Liver (tissue), 9 donors: ENCODE data around the gene FGD2. TPM values are rescaled to one million over a fixed set of nuclear protein-coding genes. Genes with fewer than 3 reads are reported as not detected.

Experiments used
- DNase-seq: peaks from one replicate; pipeline ENCODE4 v3.0.0-alpha.2; 2017; ENCODE audit warnings: low spot score
- H3K27ac ChIP-seq, 2 donors: one replicate each; pipeline ENCODE4 v1.7.0; 2013; ENCODE audit warnings: inconsistent platforms in 2 of 2, low read length in 2 of 2, control low read depth in 1 of 2, low read depth in 1 of 2, mild to moderate bottlenecking in 1 of 2
- H3K27me3 ChIP-seq, 4 donors: one replicate each; pipeline versions ENCODE4 v1.6.1 to v1.7.0; 2013; ENCODE audit warnings: low read length in 3 of 4, inconsistent platforms in 1 of 4, mild to moderate bottlenecking in 1 of 4, moderate library complexity in 1 of 4; ENCODE audit not compliant: control insufficient read depth in 4 of 4, insufficient read depth in 4 of 4
- H3K36me3 ChIP-seq, 4 donors: one replicate each; pipeline versions ENCODE4 v1.6.1 to v1.7.0; 2013; ENCODE audit warnings: low read length in 3 of 4, mild to moderate bottlenecking in 3 of 4, low read depth in 1 of 4, moderate library complexity in 1 of 4; ENCODE audit not compliant: control insufficient read depth in 4 of 4, insufficient read depth in 3 of 4
- H3K4me1 ChIP-seq, 4 donors: one replicate each; pipeline versions ENCODE4 v1.6.1 to v1.7.0; 2013; ENCODE audit warnings: low read length in 3 of 4, mild to moderate bottlenecking in 3 of 4, moderate library complexity in 1 of 4; ENCODE audit not compliant: control insufficient read depth in 4 of 4, insufficient read depth in 4 of 4
- H3K4me3 ChIP-seq, 3 donors: one replicate each; pipeline versions ENCODE4 v1.6.1 to v1.7.0; 2013; ENCODE audit warnings: low read length in 3 of 3, control low read depth in 1 of 3, low read depth in 1 of 3, mild to moderate bottlenecking in 1 of 3
- H3K9ac ChIP-seq, 2 donors: one replicate each; pipeline ENCODE4 v1.7.0; 2013; ENCODE audit warnings: low read length in 2 of 2, mild to moderate bottlenecking in 2 of 2, moderate library complexity in 2 of 2, control low read depth in 1 of 2, low read depth in 1 of 2
- H3K9me3 ChIP-seq, 4 donors: one replicate each; pipeline versions ENCODE4 v1.6.1 to v1.7.0; 2013; ENCODE audit warnings: low read length in 3 of 4; ENCODE audit not compliant: control insufficient read depth in 4 of 4
- ATF3 ChIP-seq: IDR thresholded peaks from 2 replicates; pipeline ENCODE4 v1.6.1; 2016; ENCODE audit warnings: antibody characterized with exemption
- CTCF ChIP-seq: fragments of 150-350 bp; IDR thresholded peaks from 2 replicates; pipeline ENCODE4 v1.5.1; 2017; ENCODE audit warnings: improper control_type of control experiment, low read depth, low read length; ENCODE audit not compliant: missing input control
- EGR1 ChIP-seq, 2 donors: IDR thresholded peaks; 2 replicates each; pipeline ENCODE4 v1.6.1; 2016 to 2018; ENCODE audit warnings: antibody characterized with exemption in 2 of 2, low read depth in 2 of 2
- FOXA1 ChIP-seq: IDR thresholded peaks from 2 replicates; pipeline ENCODE4 v1.6.1; 2016; ENCODE audit warnings: antibody characterized with exemption
- FOXA2 ChIP-seq: IDR thresholded peaks from 2 replicates; pipeline ENCODE4 v1.6.1; 2016; ENCODE audit warnings: antibody characterized with exemption
- GABPA ChIP-seq, 2 donors: IDR thresholded peaks in 1 of 2; conservative IDR thresholded peaks in 1 of 2; 2 replicates each; pipeline ENCODE4 v1.6.1; 2016; ENCODE audit warnings: antibody characterized with exemption in 2 of 2, mild to moderate bottlenecking in 1 of 2, moderate library complexity in 1 of 2
- HNF4A ChIP-seq, 2 donors: conservative IDR thresholded peaks; 2 replicates each; pipeline ENCODE4 v1.6.1; 2016; ENCODE audit warnings: antibody characterized with exemption in 2 of 2, mild to moderate bottlenecking in 2 of 2
- HNF4G ChIP-seq: IDR thresholded peaks from 2 replicates; pipeline ENCODE4 v1.6.1; 2016; ENCODE audit warnings: antibody characterized with exemption
- JUND ChIP-seq, 2 donors: IDR thresholded peaks; 2 replicates each; pipeline ENCODE4 v1.6.1; 2016; ENCODE audit warnings: antibody characterized with exemption in 2 of 2
- MAX ChIP-seq: IDR thresholded peaks from 2 replicates; pipeline ENCODE4 v1.6.1; 2016; ENCODE audit warnings: antibody characterized with exemption
- NR2F2 ChIP-seq: IDR thresholded peaks from 2 replicates; pipeline ENCODE4 v1.6.1; 2016; ENCODE audit warnings: antibody characterized with exemption
- RAD21 ChIP-seq, 2 donors: IDR thresholded peaks; 2 replicates each; pipeline ENCODE4 v1.6.1; 2016; ENCODE audit warnings: antibody characterized with exemption in 2 of 2, mild to moderate bottlenecking in 2 of 2
- REST ChIP-seq: IDR thresholded peaks from 2 replicates; pipeline ENCODE4 v1.6.1; 2016; ENCODE audit warnings: antibody characterized with exemption, mild to moderate bottlenecking
- RXRA ChIP-seq, 2 donors: IDR thresholded peaks; 2 replicates each; pipeline ENCODE4 v1.6.1; 2017 to 2018; ENCODE audit warnings: antibody characterized with exemption in 2 of 2, mild to moderate bottlenecking in 1 of 2
- SP1 ChIP-seq: IDR thresholded peaks from 2 replicates; pipeline ENCODE4 v1.6.1; 2018; ENCODE audit warnings: antibody characterized with exemption, mild to moderate bottlenecking
- TAF1 ChIP-seq: conservative IDR thresholded peaks from 2 replicates; pipeline ENCODE4 v1.6.1; 2016; ENCODE audit warnings: antibody characterized with exemption, mild to moderate bottlenecking
- YY1 ChIP-seq: IDR thresholded peaks from 2 replicates; pipeline ENCODE4 v1.6.1; 2016; ENCODE audit warnings: antibody characterized with exemption, mild to moderate bottlenecking
- ZBTB33 ChIP-seq: IDR thresholded peaks from 2 replicates; pipeline ENCODE4 v1.6.1; 2016; ENCODE audit warnings: antibody characterized with exemption
- WGBS: extraction: QIAGEN DNeasy Blood & Tissue Kit; methylation state at CpG from one replicate; pipeline ENCODE4 v1.1.7; 2013; 5-methylcytosine and 5-hydroxymethylcytosine counted together
- polyA plus RNA-seq, 2 donors: library from polyadenylated mRNA; stranded (reverse) in 1 of 2; unstranded in 1 of 2; fragments of 200-250 nt in 1 of 2; fragments of >200 nt in 1 of 2; fragmentation: Nextera tagmentation in 1 of 2; extraction: Ambion mirVana in 1 of 2; gene quantifications; one replicate each; pipeline versions ENCODE4 v1.2.1 to v1.2.3, GENCODE V29; 2013 to 2015
- total RNA-seq, 2 donors: library from RNA; depleted of rRNA; stranded (reverse); fragments of >200 nt; gene quantifications; one replicate each; pipeline ENCODE4 v1.2.3, GENCODE V29; 2014
- donor health status: healthy.
- donor health status: healthy.
- donor health status: healthy.
- donor health status: healthy.
- donor health status: healthy.

Gene FGD2
- total and polyA plus RNA-seq, 4 donors = 4.6 to 24.4 (median 9.1) TPM

- Histone ChIP-seq H3K4me3 (no peak overlapping the region), H3K4me1 (peaks cover 12 to 22% (median 19%) of the 10 kb centered on the region in 4 donors), H3K36me3 (no peaks in the 10 kb centered on the region), H3K9ac (no peak overlapping the region), H3K9me3 (no peaks in the 10 kb centered on the region), H3K27ac (peak overlapping the region; percentile 57 to 78), H3K27me3 (no peaks in the 10 kb centered on the region)
- no peak for DNase-seq
- WGBS = 41% methylated on average over 11 of the region's 11 CpGs
- TF ChIP-seq GABPA (IDR thresholded peaks at IDR 0.05 in 1 of 2, conservative IDR thresholded peaks at IDR 0.05 in 1 of 2) (peak in 1 of 2 donors; percentile 29), FOXA2 (peak; percentile 66), FOXA1 (peak; percentile 43), RXRA (IDR thresholded peaks at IDR 0.05) (peak; percentile 89 to 97), ZBTB33 (peak; percentile 89), CTCF (no peak), ATF3 (no peak), SP1 (peak; percentile 92), NR2F2 (no peak), JUND (IDR thresholded peaks at IDR 0.05) (peak in 1 of 2 donors; percentile 90), HNF4A (conservative IDR thresholded peaks at IDR 0.05) (peak; percentile 94 to 98), REST (peak; percentile 81), HNF4G (peak; percentile 85), TAF1 (no peak), MAX (peak; percentile 100), YY1 (peak; percentile 86), RAD21 (IDR thresholded peaks at IDR 0.05) (peak; percentile 59 to 73), EGR1 (IDR thresholded peaks at IDR 0.05; ENCODE audit: low read depth in 2 of 2) (peak in 1 of 2 donors; percentile 69)
Measured at GRCh38 chr6:37061157-37061804, 55.8 kb downstream of the FGD2 start.
